ENCODE measurements around the gene CPT1B.

DNA sequence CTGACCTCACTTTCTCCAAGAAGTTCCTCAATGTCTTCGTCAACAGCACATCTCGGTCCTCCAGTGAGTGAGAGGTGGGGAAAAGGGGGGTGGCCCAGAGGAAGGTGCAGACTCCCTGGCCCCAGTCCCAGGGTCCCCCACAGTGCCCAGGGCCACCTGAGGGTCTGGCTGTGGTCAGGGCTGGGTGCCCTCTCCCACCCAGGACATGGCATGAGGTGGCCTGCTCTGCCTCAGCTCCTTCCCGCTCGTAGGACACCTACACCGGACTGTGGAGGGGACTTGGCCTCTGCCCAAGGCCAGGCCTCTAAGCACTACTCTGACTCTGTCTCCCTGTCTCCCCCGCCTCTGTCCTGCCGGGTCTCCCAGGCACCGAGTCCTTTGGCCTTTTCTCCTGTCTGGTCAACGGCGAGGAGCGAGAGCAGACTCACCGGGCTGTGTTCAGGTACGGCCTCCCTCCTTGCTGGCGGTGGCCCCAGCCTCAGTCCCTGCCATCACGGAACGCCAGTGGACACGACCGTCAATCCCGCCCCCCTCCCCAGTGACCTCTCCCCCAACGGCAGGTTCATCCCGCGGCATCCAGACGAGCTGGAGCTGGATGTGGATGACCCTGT, 26.9 kb upstream of the CPT1B start:
- TF ChIP-seq EP300 (IDR thresholded peaks at IDR 0.05) (no peak), POLR2A (IDR thresholded peaks at IDR 0.05) (no peak), POLR2AphosphoS5 (IDR thresholded peaks at IDR 0.05) (no peak)
- TF ChIP-seq, protein P1, sequence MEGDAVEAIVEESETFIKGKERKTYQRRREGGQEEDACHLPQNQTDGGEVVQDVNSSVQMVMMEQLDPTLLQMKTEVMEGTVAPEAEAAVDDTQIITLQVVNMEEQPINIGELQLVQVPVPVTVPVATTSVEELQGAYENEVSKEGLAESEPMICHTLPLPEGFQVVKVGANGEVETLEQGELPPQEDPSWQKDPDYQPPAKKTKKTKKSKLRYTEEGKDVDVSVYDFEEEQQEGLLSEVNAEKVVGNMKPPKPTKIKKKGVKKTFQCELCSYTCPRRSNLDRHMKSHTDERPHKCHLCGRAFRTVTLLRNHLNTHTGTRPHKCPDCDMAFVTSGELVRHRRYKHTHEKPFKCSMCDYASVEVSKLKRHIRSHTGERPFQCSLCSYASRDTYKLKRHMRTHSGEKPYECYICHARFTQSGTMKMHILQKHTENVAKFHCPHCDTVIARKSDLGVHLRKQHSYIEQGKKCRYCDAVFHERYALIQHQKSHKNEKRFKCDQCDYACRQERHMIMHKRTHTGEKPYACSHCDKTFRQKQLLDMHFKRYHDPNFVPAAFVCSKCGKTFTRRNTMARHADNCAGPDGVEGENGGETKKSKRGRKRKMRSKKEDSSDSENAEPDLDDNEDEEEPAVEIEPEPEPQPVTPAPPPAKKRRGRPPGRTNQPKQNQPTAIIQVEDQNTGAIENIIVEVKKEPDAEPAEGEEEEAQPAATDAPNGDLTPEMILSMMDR (IDR thresholded peaks at IDR 0.05), result no peak

Data from sigmoid colon (tissue), 4 donors.